ENCODE measurements around the gene SPTBN4.
A peak's percentile ranks its signal among the peaks of the same experiment; 100 is the strongest.

The SPTBN4 gene

GRCh38 chr19:40580619-40581018 is 113.8 kb downstream of the SPTBN4 start:
- H3K36me3 ChIP-seq, result peaks cover 77% of the 10 kb centered on the region
- H3K4me1 ChIP-seq (ENCODE audit: control insufficient read depth in 1 of 2, insufficient read depth in 1 of 2, low read depth in 1 of 2, low read length in 1 of 2), result peaks cover 54 to 65% of the 10 kb centered on the region in 2 experiments
- H3K9me3 ChIP-seq, result no peaks in the 10 kb centered on the region
- peak overlapping the region; percentile 89 to 97 for H3K4me3 ChIP-seq (ENCODE audit: low read depth in 1 of 2, low read length in 1 of 2)
- no peak for TF ChIP-seq CTCF (IDR thresholded peaks at IDR 0.05)
- peak overlapping the region; percentile 99 for H3K27ac ChIP-seq
- H3K27me3 ChIP-seq, result no peaks in the 10 kb centered on the region

- Histone ChIP-seq H3K9me3 (no peaks in the 10 kb centered on the region), H3K4me1 (ENCODE audit: control insufficient read depth in 1 of 2, insufficient read depth in 1 of 2, low read depth in 1 of 2, low read length in 1 of 2) (peaks cover 54 to 67% of the 10 kb centered on the region in 2 experiments), H3K36me3 (peaks cover 84% of the 10 kb centered on the region), H3K4me3 (ENCODE audit: low read depth in 1 of 2, low read length in 1 of 2) (no peak overlapping the region), H3K27me3 (no peaks in the 10 kb centered on the region), H3K27ac (peak overlapping the region; percentile 99)
- TF ChIP-seq CTCF (IDR thresholded peaks at IDR 0.05), result no peak
Observed at GRCh38 chr19:40581531-40581930, 114.7 kb downstream of the SPTBN4 start.

GRCh38 chr19:40582467-40582866 is 115.7 kb downstream of the SPTBN4 start:
- peaks cover 91% of the 10 kb centered on the region for H3K36me3 ChIP-seq
- TF ChIP-seq CTCF (IDR thresholded peaks at IDR 0.05), result no peak
- no peak overlapping the region for H3K27ac ChIP-seq
- peaks cover 54 to 69% of the 10 kb centered on the region in 2 experiments for H3K4me1 ChIP-seq (ENCODE audit: control insufficient read depth in 1 of 2, insufficient read depth in 1 of 2, low read depth in 1 of 2, low read length in 1 of 2)
- H3K27me3 ChIP-seq, result no peaks in the 10 kb centered on the region
- no peak overlapping the region for H3K4me3 ChIP-seq (ENCODE audit: low read depth in 1 of 2, low read length in 1 of 2)
- no peaks in the 10 kb centered on the region for H3K9me3 ChIP-seq

GRCh38 chr19:40583283-40583682 is 116.5 kb downstream of the SPTBN4 start:
- peaks cover 91% of the 10 kb centered on the region for H3K36me3 ChIP-seq
- peaks cover 46 to 61% of the 10 kb centered on the region in 2 experiments for H3K4me1 ChIP-seq (ENCODE audit: control insufficient read depth in 1 of 2, insufficient read depth in 1 of 2, low read depth in 1 of 2, low read length in 1 of 2)

GRCh38 chr19:40584007-40584406 is 117.2 kb downstream of the SPTBN4 start:
- TF ChIP-seq CTCF (IDR thresholded peaks at IDR 0.05), result no peak
- Histone ChIP-seq H3K27me3 (no peaks in the 10 kb centered on the region), H3K4me3 (ENCODE audit: low read depth in 1 of 2, low read length in 1 of 2) (no peak overlapping the region), H3K27ac (peak overlapping the region; percentile 90), H3K9me3 (no peaks in the 10 kb centered on the region), H3K4me1 (ENCODE audit: control insufficient read depth in 1 of 2, insufficient read depth in 1 of 2, low read depth in 1 of 2, low read length in 1 of 2) (peaks cover 39 to 54% of the 10 kb centered on the region in 2 experiments), H3K36me3 (peaks cover 91% of the 10 kb centered on the region)

More at GRCh38 chr19:40583283-40583682, 116.5 kb downstream of the SPTBN4 start:
- TF ChIP-seq CTCF (IDR thresholded peaks at IDR 0.05), result no peak
- Histone ChIP-seq H3K27ac (no peak overlapping the region), H3K4me3 (ENCODE audit: low read depth in 1 of 2, low read length in 1 of 2) (no peak overlapping the region), H3K27me3 (no peaks in the 10 kb centered on the region), H3K9me3 (no peaks in the 10 kb centered on the region)

Measured in neutrophil (primary cell).